GM19455 (cell line): Measurements from ENCODE around the gene RRBP1.

ENCODE experiments used
- ATAC-seq: cut with Tn5 transposase; IDR thresholded peaks from one replicate; pipeline ENCODE4 v1.9.1; 2021; ENCODE audit not compliant: unreplicated experiment

RRBP1 gene

GRCh38 chr20:17612287-17612991, 69.6 kb downstream of the RRBP1 start:
- ATAC-seq: no peak

- ATAC-seq: no peak
These were observed 70.3 kb downstream of the RRBP1 start for GRCh38 chr20:17611540-17612286.

- no peak for ATAC-seq
These were observed 70.8 kb downstream of the RRBP1 start for GRCh38 chr20:17611290-17611539.

- ATAC-seq: no peak
These were observed 71.3 kb downstream of the RRBP1 start for GRCh38 chr20:17610566-17611289.

GRCh38 chr20:17609811-17610377, 72.1 kb downstream of the RRBP1 start:
- ATAC-seq: no peak

- no peak for ATAC-seq
These were observed 73.1 kb downstream of the RRBP1 start for GRCh38 chr20:17608701-17609497.

- no peak for ATAC-seq
These were observed 76.0 kb downstream of the RRBP1 start for GRCh38 chr20:17606001-17606400.

GRCh38 chr20:17605131-17605660, 76.8 kb downstream of the RRBP1 start:
- no peak for ATAC-seq

- ATAC-seq: no peak
These were observed 79.5 kb downstream of the RRBP1 start for GRCh38 chr20:17602493-17602892.

- ATAC-seq: no peak
These were observed 80.1 kb downstream of the RRBP1 start for GRCh38 chr20:17601957-17602356.

- ATAC-seq: no peak
These were observed 84.0 kb downstream of the RRBP1 start for GRCh38 chr20:17598013-17598550.

- ATAC-seq: no peak
These were observed 86.2 kb downstream of the RRBP1 start for GRCh38 chr20:17595856-17596255.

GRCh38 chr20:17594443-17594842, 87.6 kb downstream of the RRBP1 start:
- no peak for ATAC-seq

- ATAC-seq: no peak
These were observed 88.1 kb downstream of the RRBP1 start for GRCh38 chr20:17593902-17594301.

- ATAC-seq: no peak
These were observed 91.8 kb downstream of the RRBP1 start for GRCh38 chr20:17590245-17590644.

- no peak for ATAC-seq
These were observed 92.7 kb downstream of the RRBP1 start for GRCh38 chr20:17589161-17589834.

GRCh38 chr20:17587824-17588223, 94.2 kb downstream of the RRBP1 start:
- no peak for ATAC-seq

GRCh38 chr20:17587148-17587547, 94.9 kb downstream of the RRBP1 start:
- no peak for ATAC-seq

GRCh38 chr20:17586250-17586649, 95.8 kb downstream of the RRBP1 start:
- ATAC-seq: no peak

GRCh38 chr20:17584689-17585088, 97.4 kb downstream of the RRBP1 start:
- no peak for ATAC-seq
